Brain microvascular endothelial cell (primary cell): ENCODE results near the gene CHSY1.

Experiments used
- DNase-seq: peaks from one replicate; pipeline ENCODE4 v3.0.0-alpha.2; 2020
- H3K27ac ChIP-seq: fragments of 250-450 bp; sonication (Bioruptor Pico); 2 replicates; pipeline ENCODE4 v1.5.1; 2020; ENCODE audit warnings: mild to moderate bottlenecking, moderate library complexity
- H3K27me3 ChIP-seq: fragments of 250-450 bp; sonication (Bioruptor Pico); replicated peaks from 2 replicates; pipeline ENCODE4 v1.5.1; 2020; ENCODE audit warnings: mild to moderate bottlenecking
- H3K36me3 ChIP-seq: fragments of 250-450 bp; sonication (Bioruptor Pico); replicated peaks from 2 replicates; pipeline ENCODE4 v1.5.1; 2020; ENCODE audit warnings: mild to moderate bottlenecking
- H3K4me3 ChIP-seq: 2 replicates; pipeline ENCODE4 v1.5.1; 2011; ENCODE audit warnings: low read depth, mild to moderate bottlenecking, control low read depth, low read length, moderate library complexity
- CTCF ChIP-seq: IDR thresholded peaks from 2 replicates; pipeline ENCODE4 v1.5.1; 2011; ENCODE audit warnings: low read depth, mild to moderate bottlenecking, moderate library complexity, low read length, control low read depth, inconsistent platforms; ENCODE audit errors: missing control alignments
- in situ Hi-C: cut with HindIII; loops from 2 replicates; pipeline ENCODE4 v1.10.0; 2017; ENCODE audit warnings: low sequenced_read_pairs, low pct_ligation_motif_present

Gene CHSY1

GRCh38 chr15:101189409-101190091 lies 62.3 kb downstream of the CHSY1 start:
- in situ Hi-C loops, result no loop called here
- H3K27ac ChIP-seq, result peak overlapping the region; percentile 99
- no peaks in the 10 kb centered on the region for H3K36me3 ChIP-seq
- no peak for DNase-seq
- H3K27me3 ChIP-seq, result no peaks in the 10 kb centered on the region
- TF ChIP-seq CTCF, result no peak
- no peak overlapping the region for H3K4me3 ChIP-seq

GRCh38 chr15:101188637-101189408 lies 63.0 kb downstream of the CHSY1 start:
- TF ChIP-seq CTCF, result no peak
- Histone ChIP-seq H3K4me3 (peak overlapping the region; percentile 9), H3K27me3 (no peaks in the 10 kb centered on the region), H3K27ac (peak overlapping the region; percentile 99), H3K36me3 (no peaks in the 10 kb centered on the region)
- peak; percentile 79 for DNase-seq
- in situ Hi-C loops, result no loop called here

- in situ Hi-C loops, result no loop called here
- H3K27ac ChIP-seq, result peak overlapping the region; percentile 99
- TF ChIP-seq CTCF, result no peak
- peak; percentile 91 for DNase-seq
- no peaks in the 10 kb centered on the region for H3K36me3 ChIP-seq
- H3K4me3 ChIP-seq, result peak overlapping the region; percentile 25
- no peaks in the 10 kb centered on the region for H3K27me3 ChIP-seq
These were observed 63.8 kb downstream of the CHSY1 start for GRCh38 chr15:101187820-101188636.

GRCh38 chr15:101185770-101186169 lies 66.1 kb downstream of the CHSY1 start:
- no peak overlapping the region for H3K4me3 ChIP-seq
- peaks cover 8% of the 10 kb centered on the region for H3K36me3 ChIP-seq
- no peak for TF ChIP-seq CTCF
- H3K27me3 ChIP-seq, result no peaks in the 10 kb centered on the region
- no peak overlapping the region for H3K27ac ChIP-seq
- DNase-seq, result no peak
- in situ Hi-C loops, result no loop called here

- H3K4me3 ChIP-seq, result no peak overlapping the region
- no peak for DNase-seq
- no peaks in the 10 kb centered on the region for H3K27me3 ChIP-seq
- in situ Hi-C loops, result no loop called here
- TF ChIP-seq CTCF, result no peak
- peaks cover 11% of the 10 kb centered on the region for H3K36me3 ChIP-seq
- no peak overlapping the region for H3K27ac ChIP-seq
These were observed 66.5 kb downstream of the CHSY1 start for GRCh38 chr15:101185336-101185735.
